Measurements from ENCODE around the gene PEA15. TPM values are rescaled to one million over a fixed set of nuclear protein-coding genes. Genes with fewer than 3 reads are reported as not detected.
A peak's percentile ranks its signal among the peaks of the same experiment; 100 is the strongest.

PEA15 gene
- total and polyA plus RNA-seq, 9 of the 15 experiments (the other 6 are each of a cell fraction or from before 2014, with no cell fraction given), result 8.2 to 175 (median 35.4) TPM

DNA sequence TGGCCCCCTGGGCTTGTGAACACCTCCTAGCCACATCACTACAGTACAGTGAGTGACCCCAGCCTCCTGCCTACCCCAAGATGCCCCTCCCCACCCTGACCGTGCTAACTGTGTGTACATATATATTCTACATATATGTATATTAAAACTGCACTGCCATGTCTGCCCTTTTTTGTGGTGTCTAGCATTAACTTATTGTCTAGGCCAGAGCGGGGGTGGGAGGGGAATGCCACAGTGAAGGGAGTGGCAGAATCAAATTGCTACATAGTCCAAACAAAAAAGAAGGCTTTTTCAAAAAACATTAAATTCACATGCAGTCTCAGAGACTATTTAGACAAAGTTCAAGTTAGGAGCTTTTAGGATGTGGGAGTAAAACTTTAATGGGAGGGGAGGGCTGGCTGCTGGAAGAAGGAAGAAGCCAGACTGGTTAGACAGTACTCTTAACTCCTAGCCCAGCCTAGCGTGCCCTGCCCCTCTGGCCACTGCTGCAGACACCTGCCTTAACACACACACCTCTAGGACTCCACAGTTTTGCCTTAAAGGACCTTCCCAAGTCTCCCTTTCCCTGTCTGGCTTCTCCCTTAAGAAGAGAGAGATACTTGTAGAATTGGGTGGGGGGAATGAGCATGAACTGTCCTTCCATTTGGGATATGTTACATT, 9.4 kb downstream of the PEA15 start:
- FAIRE-seq (no peak), ATAC-seq (no peak; the same call in 2 of the 3 replicates), DNase-seq (ENCODE audit: extremely low read depth in 1 of 4, low spot score in 3 of 4) (no peak)
- in situ Hi-C loops (cut with MboI) (no loop called here), intact Hi-C loops (cut with micrococcal nuclease) (no loop called here)
- no peak overlapping the region for H3K27ac ChIP-seq (ENCODE audit: extremely low read depth, low read depth, low read length)
- H3K4me2 ChIP-seq (ENCODE audit: insufficient read depth, low read length), result no peak overlapping the region
- H4K20me1 ChIP-seq (replicated peaks; ENCODE audit: control insufficient read depth, insufficient read depth, low read length), result peaks cover 2% of the 10 kb centered on the region; the same call in 1 of the 2 replicates
- no peaks in the 10 kb centered on the region for H3K9me1 ChIP-seq (ENCODE audit: control insufficient read depth, insufficient read depth, low read length)
- H3K36me3 ChIP-seq (ENCODE audit: control insufficient read depth, insufficient read depth, low read length), result peaks cover 96% of the 10 kb centered on the region
- ChIA-PET POLR2A (interaction anchor here (1.2 kb wide), 1 partner anchor 9 kb away, joined by 3 read pairs; no protein-coding TSS in a partner anchor), CTCF (ENCODE audit: low intra/inter-chr PET ratio) (no interaction called here)
- BruUV-seq (replicated peaks), result TSS peak; percentile 29
- no peak overlapping the region for H2AFZ ChIP-seq (ENCODE audit: low read depth, low read length)
- peaks cover 4 to 5% of the 10 kb centered on the region in 2 experiments; a peak in 2 of 5 replicates for H3K4me1 ChIP-seq (replicated peaks in 1 of 2; ENCODE audit: control insufficient read depth in 2 of 2, insufficient read depth in 2 of 2, low read length in 2 of 2)
- H3K4me3 ChIP-seq, result no peak overlapping the region
- TF ChIP-seq SRF (CRISPR knock-in tag; IDR thresholded peaks at IDR 0.05) (no peak), POLR2AphosphoS5 (IDR thresholded peaks at IDR 0.05; ENCODE audit: control insufficient read depth, insufficient read depth, low read depth, low read length) (0 out of 2 replicates have a peak, but pooled peaks have one; percentile 10)
- H3K9me3 ChIP-seq (replicated peaks; ENCODE audit: control insufficient read depth, insufficient read depth, low read depth, low read length), result no peaks in the 10 kb centered on the region
- H3K9ac ChIP-seq (ENCODE audit: insufficient read depth in 1 of 2, low read depth in 2 of 2, low read length in 2 of 2), result no peak overlapping the region
- no peaks in the 10 kb centered on the region for H3K79me2 ChIP-seq (ENCODE audit: control insufficient read depth, insufficient read depth, low read length)
- 84% methylated on average over 3 of the region's 3 CpGs for WGBS (ENCODE audit: insufficient coverage, low coverage, missing lambda C conversion rate)
- H3K27me3 ChIP-seq (ENCODE audit: control insufficient read depth in 2 of 2, insufficient read depth in 2 of 2, low read length in 2 of 2), result no peaks in the 10 kb centered on the region

DNA sequence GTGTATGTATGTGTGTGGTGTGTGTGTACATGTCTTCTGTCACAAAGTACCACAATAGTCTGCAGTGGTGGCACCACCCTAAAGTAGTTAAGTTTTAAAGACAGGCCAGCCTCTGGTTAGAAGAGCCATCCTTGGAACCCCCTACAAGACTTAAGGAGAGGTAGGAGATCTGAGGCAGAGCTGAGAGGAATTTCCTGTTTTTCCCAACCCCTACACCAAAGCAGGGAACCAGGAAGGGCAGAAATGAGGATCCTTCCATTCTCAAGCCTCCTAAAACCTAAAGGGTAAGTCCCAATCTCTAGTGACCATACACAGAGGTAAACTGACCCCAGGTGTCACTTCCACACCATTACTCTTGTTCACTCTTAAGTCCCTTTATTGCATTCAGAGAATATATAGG, 11.1 kb downstream of the PEA15 start:
- Histone ChIP-seq H3K4me2 (ENCODE audit: insufficient read depth, low read length) (no peak overlapping the region), H3K9ac (ENCODE audit: insufficient read depth in 1 of 2, low read depth in 2 of 2, low read length in 2 of 2) (no peak overlapping the region), H3K36me3 (ENCODE audit: control insufficient read depth, insufficient read depth, low read length) (peaks cover 98% of the 10 kb centered on the region), H3K9me1 (ENCODE audit: control insufficient read depth, insufficient read depth, low read length) (no peaks in the 10 kb centered on the region), H3K27ac (ENCODE audit: extremely low read depth, low read depth, low read length) (no peak overlapping the region), H2AFZ (ENCODE audit: low read depth, low read length) (no peak overlapping the region), H3K4me1 (replicated peaks in 1 of 2; ENCODE audit: control insufficient read depth in 2 of 2, insufficient read depth in 2 of 2, low read length in 2 of 2) (no peaks in the 10 kb centered on the region), H4K20me1 (replicated peaks; ENCODE audit: control insufficient read depth, insufficient read depth, low read length) (peaks cover 2% of the 10 kb centered on the region; the same call in 1 of the 2 replicates), H3K27me3 (ENCODE audit: control insufficient read depth in 2 of 2, insufficient read depth in 2 of 2, low read length in 2 of 2) (no peaks in the 10 kb centered on the region), H3K4me3 (no peak overlapping the region), H3K79me2 (ENCODE audit: control insufficient read depth, insufficient read depth, low read length) (no peaks in the 10 kb centered on the region), H3K9me3 (replicated peaks; ENCODE audit: control insufficient read depth, insufficient read depth, low read depth, low read length) (no peaks in the 10 kb centered on the region)
- DNase-seq (ENCODE audit: extremely low read depth in 1 of 4, low spot score in 3 of 4) (no peak), ATAC-seq (no peak), FAIRE-seq (peak; percentile 26)
- CTCF ChIA-PET (ENCODE audit: low intra/inter-chr PET ratio), result interaction anchor here (1.0 kb wide), 1 partner anchor 24 kb away, joined by 3 read pairs; no protein-coding TSS in a partner anchor
- intact Hi-C loops (cut with micrococcal nuclease) (no loop called here), in situ Hi-C loops (cut with MboI) (no loop called here)
- POLR2A ChIA-PET, result interaction anchor here (0.6 to 1.2 kb wide), 5 partner anchors 10 to 31 kb away, joined by 3 to 4 read pairs (median 3); no protein-coding TSS in a partner anchor
- no TSS peak for BruUV-seq (replicated peaks)
- TF ChIP-seq RBM34 (IDR thresholded peaks at IDR 0.05; ENCODE audit: borderline replicate concordance, insufficient read depth, low read length), result no peak
- TF ChIP-seq, protein P1, sequence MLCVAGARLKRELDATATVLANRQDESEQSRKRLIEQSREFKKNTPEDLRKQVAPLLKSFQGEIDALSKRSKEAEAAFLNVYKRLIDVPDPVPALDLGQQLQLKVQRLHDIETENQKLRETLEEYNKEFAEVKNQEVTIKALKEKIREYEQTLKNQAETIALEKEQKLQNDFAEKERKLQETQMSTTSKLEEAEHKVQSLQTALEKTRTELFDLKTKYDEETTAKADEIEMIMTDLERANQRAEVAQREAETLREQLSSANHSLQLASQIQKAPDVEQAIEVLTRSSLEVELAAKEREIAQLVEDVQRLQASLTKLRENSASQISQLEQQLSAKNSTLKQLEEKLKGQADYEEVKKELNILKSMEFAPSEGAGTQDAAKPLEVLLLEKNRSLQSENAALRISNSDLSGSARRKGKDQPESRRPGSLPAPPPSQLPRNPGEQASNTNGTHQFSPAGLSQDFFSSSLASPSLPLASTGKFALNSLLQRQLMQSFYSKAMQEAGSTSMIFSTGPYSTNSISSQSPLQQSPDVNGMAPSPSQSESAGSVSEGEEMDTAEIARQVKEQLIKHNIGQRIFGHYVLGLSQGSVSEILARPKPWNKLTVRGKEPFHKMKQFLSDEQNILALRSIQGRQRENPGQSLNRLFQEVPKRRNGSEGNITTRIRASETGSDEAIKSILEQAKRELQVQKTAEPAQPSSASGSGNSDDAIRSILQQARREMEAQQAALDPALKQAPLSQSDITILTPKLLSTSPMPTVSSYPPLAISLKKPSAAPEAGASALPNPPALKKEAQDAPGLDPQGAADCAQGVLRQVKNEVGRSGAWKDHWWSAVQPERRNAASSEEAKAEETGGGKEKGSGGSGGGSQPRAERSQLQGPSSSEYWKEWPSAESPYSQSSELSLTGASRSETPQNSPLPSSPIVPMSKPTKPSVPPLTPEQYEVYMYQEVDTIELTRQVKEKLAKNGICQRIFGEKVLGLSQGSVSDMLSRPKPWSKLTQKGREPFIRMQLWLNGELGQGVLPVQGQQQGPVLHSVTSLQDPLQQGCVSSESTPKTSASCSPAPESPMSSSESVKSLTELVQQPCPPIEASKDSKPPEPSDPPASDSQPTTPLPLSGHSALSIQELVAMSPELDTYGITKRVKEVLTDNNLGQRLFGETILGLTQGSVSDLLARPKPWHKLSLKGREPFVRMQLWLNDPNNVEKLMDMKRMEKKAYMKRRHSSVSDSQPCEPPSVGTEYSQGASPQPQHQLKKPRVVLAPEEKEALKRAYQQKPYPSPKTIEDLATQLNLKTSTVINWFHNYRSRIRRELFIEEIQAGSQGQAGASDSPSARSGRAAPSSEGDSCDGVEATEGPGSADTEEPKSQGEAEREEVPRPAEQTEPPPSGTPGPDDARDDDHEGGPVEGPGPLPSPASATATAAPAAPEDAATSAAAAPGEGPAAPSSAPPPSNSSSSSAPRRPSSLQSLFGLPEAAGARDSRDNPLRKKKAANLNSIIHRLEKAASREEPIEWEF (CRISPR knock-in tag; IDR thresholded peaks at IDR 0.05), result no peak
- TF ChIP-seq MYC (IDR thresholded peaks at IDR 0.05; ENCODE audit: low read depth, low read length), result no peak
- TF ChIP-seq MYC (CRISPR knock-in tag; IDR thresholded peaks at IDR 0.05; ENCODE audit: borderline replicate concordance, low read depth), result no peak
- TF ChIP-seq CBFB (CRISPR knock-in tag; IDR thresholded peaks at IDR 0.05), result no peak
- no peak for TF ChIP-seq HDAC3 (IDR thresholded peaks at IDR 0.05; ENCODE audit: borderline replicate concordance, partially characterized antibody)
